Occipital lobe (tissue), 2 donors: ENCODE data around the gene SNED1. TPM values are rescaled to one million over a fixed set of nuclear protein-coding genes. Genes with fewer than 3 reads are reported as not detected.

Experiments
- DNase-seq: peaks from one replicate; lab custom pipeline; 2025; lab: John Stamatoyannopoulos, UW
- total RNA-seq: library from RNA; depleted of rRNA; stranded (reverse); fragments of >200 nt; gene quantifications from one replicate; pipeline ENCODE4 v1.2.3, GENCODE V29; 2014

The SNED1 gene
- total RNA-seq, 1 donor from 2014 or later: 3.3 TPM

GRCh38 chr2:240959941-240960308 is 38.5 kb upstream of the SNED1 start:
- DNase-seq: no peak

GRCh38 chr2:240960309-240960970 is 38.0 kb upstream of the SNED1 start:
- no peak for DNase-seq

- no peak for DNase-seq
These were observed 37.2 kb upstream of the SNED1 start for GRCh38 chr2:240960971-240961876.

GRCh38 chr2:240961910-240962299 is 36.5 kb upstream of the SNED1 start:
- no peak for DNase-seq

GRCh38 chr2:240962300-240963064 is 35.9 kb upstream of the SNED1 start:
- no peak for DNase-seq

GRCh38 chr2:240963065-240963867 is 35.2 kb upstream of the SNED1 start:
- no peak for DNase-seq

- no peak for DNase-seq
These were observed 34.3 kb upstream of the SNED1 start for GRCh38 chr2:240963868-240964703.

GRCh38 chr2:240964704-240965295 is 33.6 kb upstream of the SNED1 start:
- DNase-seq: no peak

- DNase-seq: no peak
These were observed 33.0 kb upstream of the SNED1 start for GRCh38 chr2:240965296-240965904.

- no peak for DNase-seq
These were observed 32.4 kb upstream of the SNED1 start for GRCh38 chr2:240965905-240966456.

GRCh38 chr2:240966457-240966905 is 31.9 kb upstream of the SNED1 start:
- DNase-seq: no peak

GRCh38 chr2:240966906-240967680 is 31.3 kb upstream of the SNED1 start:
- no peak for DNase-seq

GRCh38 chr2:240967681-240968621 is 30.5 kb upstream of the SNED1 start:
- DNase-seq: no peak

GRCh38 chr2:240968731-240969624 is 29.4 kb upstream of the SNED1 start:
- no peak for DNase-seq

GRCh38 chr2:240970104-240970503 is 28.3 kb upstream of the SNED1 start:
- no peak for DNase-seq

GRCh38 chr2:240970816-240971215 is 27.6 kb upstream of the SNED1 start:
- DNase-seq: no peak
